SU-DHL-6 (cell line): ENCODE data around the gene DLG2.

ENCODE experiments used
- CTCF ChIP-seq: fragments of 200-600 bp; sonication (generic); IDR thresholded peaks from one replicate; pipeline ENCODE4 v1.5.1; 2017; ENCODE audit warnings: antibody characterized with exemption, mild to moderate bottlenecking, low read length, moderate library complexity; ENCODE audit not compliant: insufficient read depth, poor library complexity, severe bottlenecking
- EZH2phosphoT487 ChIP-seq: fragments of 200-600 bp; sonication (generic), shearing (Covaris generic); conservative IDR thresholded peaks from 2 replicates; pipeline ENCODE4 v1.6.1; 2018; ENCODE audit warnings: mild to moderate bottlenecking, antibody characterized with exemption, low read length, moderate library complexity, mixed read lengths

- TF ChIP-seq EZH2phosphoT487 (no peak), CTCF (no peak)
Measured at GRCh38 chr11:84747871-84748270, 879.3 kb downstream of the DLG2 start.
